H1 (cell line): ENCODE results near the gene TFF3. TPM values are rescaled to one million over a fixed set of nuclear protein-coding genes. Genes with fewer than 3 reads are reported as not detected.

Experiments used
- CHD7 ChIP-seq: fragments of 300-600 bp; sonication (generic); IDR thresholded peaks from 2 replicates; pipeline ENCODE4 v1.7.1; 2012; ENCODE audit warnings: low read length, moderate library complexity, mild to moderate bottlenecking, inconsistent platforms; ENCODE audit not compliant: insufficient replicate concordance
- polyA plus RNA-seq, 7 experiments: library from polyadenylated mRNA; depleted of rRNA in 3 of 7; stranded (reverse) in 5 of 7; unstranded in 2 of 7; fragments of >200 nt in 5 of 7; fragments of 200-250 nt in 2 of 7; gene quantifications; 1 replicate in 5 of 7; 2 replicates in 1 of 7; 4 replicates in 1 of 7; pipeline versions ENCODE4 v1.2.1 to v1.2.3, GENCODE V29; 2011 to 2013; ENCODE audit warnings: missing spikeins in 2 of 7, mixed read lengths in 2 of 7
- total RNA-seq: library from RNA; stranded (reverse); fragmentation: NEBNext Ultra II Directional; extraction: Animal tissue kit (Norgen Biotek cat#: 25700); gene quantifications from 2 replicates; pipeline ENCODE4 v1.2.1, GENCODE V29; 2021

The TFF3 gene
- total and polyA plus RNA-seq, 2 of the 8 experiments (the other 6 are each of a cell fraction or from before 2014, with no cell fraction given) = 1.7 to 6.7 TPM

- no peak for TF ChIP-seq CHD7
- TF ChIP-seq, all 59 proteins: peak for 0
Measured at GRCh38 chr21:42353623-42354022, 38.4 kb upstream of the TFF3 start (continued).
